ENCODE data around the gene MSRB3. TPM values are rescaled to one million over a fixed set of nuclear protein-coding genes. Genes with fewer than 3 reads are reported as not detected.

Gene MSRB3
- total RNA-seq, 4 donors from 2014 or later = 2.8 to 14.9 (median 9.3) TPM

DNA sequence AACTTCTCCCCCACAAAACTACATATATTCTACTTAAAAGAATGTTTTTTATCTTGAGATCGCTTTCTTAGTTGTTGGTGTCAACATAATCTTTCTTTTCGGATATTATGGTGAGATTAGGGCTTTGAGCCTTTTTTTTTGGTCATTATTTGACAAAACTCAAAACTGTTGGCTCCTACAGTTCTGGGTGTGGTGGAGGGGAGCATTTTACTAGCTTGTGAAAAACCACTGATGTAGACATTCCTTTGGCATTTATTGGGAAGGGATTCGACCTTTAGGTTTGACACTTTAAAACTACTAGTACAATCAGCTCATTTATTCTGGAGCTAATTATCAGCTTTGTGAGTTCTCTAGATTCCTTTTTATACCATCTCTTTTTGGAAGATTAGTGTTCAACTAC, 24.4 kb downstream of the MSRB3 start:
- DNase-seq = no peak
- Histone ChIP-seq H3K4me3 (no peak overlapping the region), H3K27ac (no peak overlapping the region), H3K36me3 (no peaks in the 10 kb centered on the region), H3K9me3 (no peaks in the 10 kb centered on the region), H3K4me1 (peaks cover 0 to 7% (median 0%) of the 10 kb centered on the region in 4 donors), H3K27me3 (no peaks in the 10 kb centered on the region)
- TF ChIP-seq, protein P1, sequence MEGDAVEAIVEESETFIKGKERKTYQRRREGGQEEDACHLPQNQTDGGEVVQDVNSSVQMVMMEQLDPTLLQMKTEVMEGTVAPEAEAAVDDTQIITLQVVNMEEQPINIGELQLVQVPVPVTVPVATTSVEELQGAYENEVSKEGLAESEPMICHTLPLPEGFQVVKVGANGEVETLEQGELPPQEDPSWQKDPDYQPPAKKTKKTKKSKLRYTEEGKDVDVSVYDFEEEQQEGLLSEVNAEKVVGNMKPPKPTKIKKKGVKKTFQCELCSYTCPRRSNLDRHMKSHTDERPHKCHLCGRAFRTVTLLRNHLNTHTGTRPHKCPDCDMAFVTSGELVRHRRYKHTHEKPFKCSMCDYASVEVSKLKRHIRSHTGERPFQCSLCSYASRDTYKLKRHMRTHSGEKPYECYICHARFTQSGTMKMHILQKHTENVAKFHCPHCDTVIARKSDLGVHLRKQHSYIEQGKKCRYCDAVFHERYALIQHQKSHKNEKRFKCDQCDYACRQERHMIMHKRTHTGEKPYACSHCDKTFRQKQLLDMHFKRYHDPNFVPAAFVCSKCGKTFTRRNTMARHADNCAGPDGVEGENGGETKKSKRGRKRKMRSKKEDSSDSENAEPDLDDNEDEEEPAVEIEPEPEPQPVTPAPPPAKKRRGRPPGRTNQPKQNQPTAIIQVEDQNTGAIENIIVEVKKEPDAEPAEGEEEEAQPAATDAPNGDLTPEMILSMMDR (IDR thresholded peaks at IDR 0.05) = no peak
- TF ChIP-seq POLR2A (IDR thresholded peaks at IDR 0.05) = no peak

DNA sequence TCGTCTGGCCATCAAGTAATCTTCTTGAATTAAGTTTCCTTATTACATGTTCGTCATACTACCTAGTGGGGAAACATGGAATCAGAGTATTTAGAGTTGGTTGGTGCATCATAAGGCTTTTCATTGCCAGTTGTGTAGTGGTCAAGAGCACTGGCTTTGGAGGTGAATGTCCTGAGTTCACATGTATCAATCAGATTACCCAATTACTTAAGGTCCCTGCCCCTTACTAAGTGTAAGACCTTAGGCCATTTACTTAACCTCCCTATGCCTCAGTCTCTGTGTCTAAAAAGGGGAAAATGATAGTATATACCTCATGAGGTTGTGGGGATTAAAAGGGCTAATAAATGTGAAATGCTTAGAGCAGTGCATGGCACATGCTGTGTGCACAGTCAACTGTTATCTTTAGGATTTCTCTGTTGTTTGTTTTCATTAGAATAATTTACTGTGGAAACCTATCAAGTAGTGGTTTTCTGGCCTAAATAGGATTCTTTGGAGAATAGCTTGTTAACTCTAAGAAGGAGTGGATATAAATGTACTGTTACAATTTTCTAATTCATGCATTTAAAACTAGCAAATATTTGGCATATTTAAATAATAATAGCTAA, 27.0 kb downstream of the MSRB3 start:
- Histone ChIP-seq H3K27me3 (no peaks in the 10 kb centered on the region), H3K27ac (no peak overlapping the region), H3K4me1 (peaks cover 0 to 15% (median 0%) of the 10 kb centered on the region in 4 donors), H3K9me3 (no peaks in the 10 kb centered on the region), H3K4me3 (no peak overlapping the region), H3K36me3 (no peaks in the 10 kb centered on the region)
- no peak for DNase-seq
- no peak for TF ChIP-seq POLR2A (IDR thresholded peaks at IDR 0.05)
- TF ChIP-seq, protein P1 (IDR thresholded peaks at IDR 0.05) = no peak

DNA sequence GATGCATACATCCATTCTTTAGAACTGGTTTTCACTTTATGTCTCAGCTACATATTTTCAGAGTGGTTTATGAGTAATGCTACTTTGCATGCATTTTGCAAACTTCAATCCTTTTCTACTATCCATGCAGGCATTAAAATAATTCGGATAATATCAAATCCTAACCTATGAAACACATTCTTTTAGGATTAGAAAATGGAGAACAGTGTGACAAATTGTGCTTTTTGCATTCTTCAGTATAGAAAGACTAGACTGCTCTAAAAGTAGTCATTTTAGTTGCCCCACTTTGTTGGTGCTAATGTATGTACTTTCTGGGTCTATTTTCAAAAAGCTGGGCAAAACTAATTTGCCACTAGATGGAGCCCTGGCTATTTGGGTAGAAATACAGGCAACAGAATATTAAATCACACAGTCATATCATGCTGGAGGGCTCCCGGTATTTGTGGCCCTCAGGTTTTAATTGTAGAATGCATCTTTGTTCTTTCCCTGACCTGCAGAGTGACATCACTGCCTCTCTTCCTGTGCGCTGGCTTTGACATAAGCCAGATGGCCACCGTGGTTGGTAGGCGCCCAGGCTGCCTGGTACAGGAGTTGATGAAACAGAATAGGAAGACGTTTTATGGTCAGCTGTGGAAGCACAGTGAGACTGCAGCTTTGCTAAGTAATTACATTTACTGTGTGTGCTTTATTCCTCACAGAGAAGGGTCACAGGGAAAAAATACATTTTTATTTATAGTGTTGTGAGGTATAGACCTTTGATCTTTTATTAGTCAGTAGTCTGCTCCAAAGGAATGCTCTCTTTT, 28.1 kb downstream of the MSRB3 start:
- Histone ChIP-seq H3K27ac (no peak overlapping the region), H3K36me3 (no peaks in the 10 kb centered on the region), H3K4me1 (peaks cover 0 to 15% (median 0%) of the 10 kb centered on the region in 4 donors), H3K9me3 (no peaks in the 10 kb centered on the region), H3K27me3 (no peaks in the 10 kb centered on the region), H3K4me3 (no peak overlapping the region)
- TF ChIP-seq, protein P1 (IDR thresholded peaks at IDR 0.05) = peak in 4 of 6 experiments; percentile 29 to 49 (median 40)
- TF ChIP-seq POLR2A (IDR thresholded peaks at IDR 0.05) = no peak
- DNase-seq = no peak

DNA sequence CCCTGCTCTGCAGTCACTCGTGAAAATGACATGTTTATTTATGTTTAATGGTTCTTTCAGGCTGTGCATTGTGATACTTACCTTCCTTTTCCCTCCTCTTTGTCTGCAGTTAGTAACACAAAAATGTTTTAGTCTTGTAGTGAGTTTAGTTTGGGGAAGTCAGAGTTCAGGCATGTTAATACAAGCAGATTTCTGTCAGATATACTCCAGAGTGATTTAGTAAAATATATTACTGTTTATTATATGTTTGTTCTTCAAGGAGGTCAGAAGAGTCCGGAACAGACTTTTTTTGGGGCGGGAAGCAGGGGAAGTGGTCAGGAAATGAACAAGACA, 28.7 kb downstream of the MSRB3 start:
- Histone ChIP-seq H3K9me3 (no peaks in the 10 kb centered on the region), H3K27me3 (no peaks in the 10 kb centered on the region), H3K4me1 (peaks cover 0 to 15% (median 0%) of the 10 kb centered on the region in 4 donors), H3K27ac (no peak overlapping the region), H3K36me3 (no peaks in the 10 kb centered on the region), H3K4me3 (no peak overlapping the region)
- DNase-seq = no peak
- TF ChIP-seq POLR2A (IDR thresholded peaks at IDR 0.05) = no peak
- TF ChIP-seq, protein P1 (IDR thresholded peaks at IDR 0.05) = no peak

DNA sequence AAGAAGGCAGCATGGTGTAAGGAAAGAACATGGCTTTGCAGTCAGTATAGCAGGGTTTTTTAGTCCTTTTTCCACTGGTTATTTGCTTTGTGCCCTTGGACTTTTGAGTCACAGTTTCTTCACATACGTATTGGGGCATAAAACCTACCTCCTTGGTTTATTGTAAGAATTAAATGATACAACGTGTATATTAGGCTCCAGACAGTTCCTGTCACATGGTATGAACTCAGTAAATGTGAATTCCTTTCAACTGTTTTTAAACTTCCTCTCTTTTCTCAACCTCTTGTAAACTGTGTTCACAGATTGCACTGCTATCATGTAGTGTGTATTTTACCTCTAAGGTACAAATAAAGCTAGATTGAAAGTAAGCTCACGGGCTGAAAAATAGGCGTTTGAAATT, 29.5 kb downstream of the MSRB3 start:
- no peak for DNase-seq
- peaks cover 0 to 15% (median 0%) of the 10 kb centered on the region in 4 donors for H3K4me1 ChIP-seq
- TF ChIP-seq, protein P1 (IDR thresholded peaks at IDR 0.05) = no peak
- no peak for TF ChIP-seq POLR2A (IDR thresholded peaks at IDR 0.05)
- no peak overlapping the region for H3K27ac ChIP-seq
- H3K27me3 ChIP-seq = no peaks in the 10 kb centered on the region
- H3K4me3 ChIP-seq = no peak overlapping the region
- no peaks in the 10 kb centered on the region for H3K9me3 ChIP-seq
- no peaks in the 10 kb centered on the region for H3K36me3 ChIP-seq

Measured in Peyer's patch (tissue), 4 donors.